ENCODE data around the gene NAALADL2. TPM values are rescaled to one million over a fixed set of nuclear protein-coding genes. Genes with fewer than 3 reads are reported as not detected.
"Not testable (repeated sequence)": the region's sequence is repeated elsewhere in the genome, so short reads cannot be mapped to it uniquely, and the experiment has no call there.

NAALADL2 gene
- total RNA-seq, 1 donor: 23.5 TPM

DNA sequence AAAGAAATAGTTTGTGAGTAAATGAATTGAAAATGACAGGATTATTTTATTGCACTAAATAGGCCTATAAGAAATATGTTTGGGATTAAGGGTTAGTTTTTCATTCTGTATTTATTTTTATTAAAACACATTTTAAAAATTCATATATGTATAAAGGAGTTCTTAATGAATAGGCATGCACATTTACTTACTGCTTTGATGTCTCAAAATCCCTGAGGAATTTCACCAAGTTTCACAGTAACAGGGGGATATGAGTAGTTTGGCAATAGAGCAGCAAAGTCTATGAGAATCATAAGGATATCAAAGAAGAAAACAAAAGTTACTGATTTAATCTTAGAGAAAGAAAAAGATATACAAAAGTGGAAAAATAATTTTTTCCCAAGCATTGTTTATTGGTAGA lies 411.7 kb downstream of the NAALADL2 start:
- Histone ChIP-seq H3K27me3 (ENCODE audit: insufficient read depth, low read length) (no peaks in the 10 kb centered on the region), H3K27ac (ENCODE audit: low read depth, low read length) (no peak overlapping the region)

DNA sequence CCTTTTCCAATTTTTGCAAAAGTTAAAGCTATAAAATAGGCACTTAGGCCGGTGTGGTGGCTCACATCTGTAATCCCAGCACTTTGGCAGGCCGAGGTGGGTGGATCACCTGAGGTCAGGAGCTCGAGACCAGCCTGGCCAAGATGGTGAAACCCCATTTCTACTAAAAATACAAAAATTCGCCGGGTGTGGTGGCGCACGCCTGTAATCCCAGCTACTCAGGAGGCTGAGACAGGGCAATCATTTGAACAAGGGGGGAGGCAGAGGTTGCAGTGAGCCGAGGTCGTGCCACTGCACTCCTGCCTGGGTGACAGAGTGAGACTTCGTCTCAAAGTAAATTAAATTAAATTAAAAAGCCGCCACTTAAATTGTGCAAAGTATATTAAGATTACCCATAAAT lies 412.3 kb downstream of the NAALADL2 start:
- H4K20me1 ChIP-seq (ENCODE audit: insufficient read depth, low read length); H2AFZ ChIP-seq (ENCODE audit: low read length); H3K9me3 ChIP-seq (ENCODE audit: low read depth, low read length); H3K27ac ChIP-seq (ENCODE audit: low read depth, low read length); H3K4me3 ChIP-seq (ENCODE audit: insufficient read depth, low read length); DNase-seq (ENCODE audit: insufficient read length, low spot score, missing footprints); H3K36me3 ChIP-seq (ENCODE audit: insufficient read depth, low read length); H3K4me2 ChIP-seq (ENCODE audit: insufficient read depth, low read length); H3K27me3 ChIP-seq (ENCODE audit: insufficient read depth, low read length); H3K79me2 ChIP-seq (ENCODE audit: insufficient read depth, low read length): not testable (repeated sequence)
- H3K4me1 ChIP-seq (ENCODE audit: insufficient read depth, low read length): peaks cover 13% of the 10 kb centered on the region

More for the DNA sequence above, 411.7 kb downstream of the NAALADL2 start:
- Histone ChIP-seq H3K79me2 (ENCODE audit: insufficient read depth, low read length) (no peaks in the 10 kb centered on the region), H2AFZ (ENCODE audit: low read length) (no peak overlapping the region), H3K4me3 (ENCODE audit: insufficient read depth, low read length) (no peak overlapping the region), H3K36me3 (ENCODE audit: insufficient read depth, low read length) (no peaks in the 10 kb centered on the region), H3K4me2 (ENCODE audit: insufficient read depth, low read length) (no peak overlapping the region), H3K9me3 (ENCODE audit: low read depth, low read length) (no peaks in the 10 kb centered on the region), H3K4me1 (ENCODE audit: insufficient read depth, low read length) (peaks cover 18% of the 10 kb centered on the region), H4K20me1 (ENCODE audit: insufficient read depth, low read length) (no peaks in the 10 kb centered on the region)
- DNase-seq (ENCODE audit: insufficient read length, low spot score, missing footprints): no peak
- TF ChIP-seq, protein P1, sequence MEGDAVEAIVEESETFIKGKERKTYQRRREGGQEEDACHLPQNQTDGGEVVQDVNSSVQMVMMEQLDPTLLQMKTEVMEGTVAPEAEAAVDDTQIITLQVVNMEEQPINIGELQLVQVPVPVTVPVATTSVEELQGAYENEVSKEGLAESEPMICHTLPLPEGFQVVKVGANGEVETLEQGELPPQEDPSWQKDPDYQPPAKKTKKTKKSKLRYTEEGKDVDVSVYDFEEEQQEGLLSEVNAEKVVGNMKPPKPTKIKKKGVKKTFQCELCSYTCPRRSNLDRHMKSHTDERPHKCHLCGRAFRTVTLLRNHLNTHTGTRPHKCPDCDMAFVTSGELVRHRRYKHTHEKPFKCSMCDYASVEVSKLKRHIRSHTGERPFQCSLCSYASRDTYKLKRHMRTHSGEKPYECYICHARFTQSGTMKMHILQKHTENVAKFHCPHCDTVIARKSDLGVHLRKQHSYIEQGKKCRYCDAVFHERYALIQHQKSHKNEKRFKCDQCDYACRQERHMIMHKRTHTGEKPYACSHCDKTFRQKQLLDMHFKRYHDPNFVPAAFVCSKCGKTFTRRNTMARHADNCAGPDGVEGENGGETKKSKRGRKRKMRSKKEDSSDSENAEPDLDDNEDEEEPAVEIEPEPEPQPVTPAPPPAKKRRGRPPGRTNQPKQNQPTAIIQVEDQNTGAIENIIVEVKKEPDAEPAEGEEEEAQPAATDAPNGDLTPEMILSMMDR (IDR thresholded peaks at IDR 0.05; ENCODE audit: extremely low read depth, low read depth, low read length): no peak

DNA sequence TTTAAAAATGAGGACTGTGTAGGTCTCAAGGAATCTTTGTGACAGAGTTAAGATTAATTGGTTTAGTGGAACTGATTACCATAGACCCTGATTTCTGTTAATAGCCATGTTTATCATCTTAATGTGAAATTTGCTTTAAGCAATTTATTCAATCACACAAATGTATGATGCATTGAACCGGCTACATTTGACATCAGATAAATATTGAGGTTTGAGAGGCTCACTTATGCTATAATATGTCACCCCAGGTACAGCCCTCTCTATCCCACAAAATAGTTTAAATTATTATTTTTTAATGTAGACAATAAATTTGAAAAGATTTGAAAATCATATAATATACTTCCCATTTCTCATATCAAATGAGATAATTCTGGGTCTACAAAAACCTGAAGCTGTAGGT lies 413.3 kb downstream of the NAALADL2 start:
- TF ChIP-seq, protein P1 (IDR thresholded peaks at IDR 0.05; ENCODE audit: extremely low read depth, low read depth, low read length): no peak
- Histone ChIP-seq H4K20me1 (ENCODE audit: insufficient read depth, low read length) (no peaks in the 10 kb centered on the region), H3K4me3 (ENCODE audit: insufficient read depth, low read length) (no peak overlapping the region), H3K27me3 (ENCODE audit: insufficient read depth, low read length) (no peaks in the 10 kb centered on the region), H3K4me2 (ENCODE audit: insufficient read depth, low read length) (no peak overlapping the region), H3K27ac (ENCODE audit: low read depth, low read length) (no peak overlapping the region), H2AFZ (ENCODE audit: low read length) (no peak overlapping the region), H3K4me1 (ENCODE audit: insufficient read depth, low read length) (peaks cover 4% of the 10 kb centered on the region), H3K9me3 (ENCODE audit: low read depth, low read length) (no peaks in the 10 kb centered on the region), H3K36me3 (ENCODE audit: insufficient read depth, low read length) (no peaks in the 10 kb centered on the region), H3K79me2 (ENCODE audit: insufficient read depth, low read length) (no peaks in the 10 kb centered on the region)
- DNase-seq (ENCODE audit: insufficient read length, low spot score, missing footprints): no peak

DNA sequence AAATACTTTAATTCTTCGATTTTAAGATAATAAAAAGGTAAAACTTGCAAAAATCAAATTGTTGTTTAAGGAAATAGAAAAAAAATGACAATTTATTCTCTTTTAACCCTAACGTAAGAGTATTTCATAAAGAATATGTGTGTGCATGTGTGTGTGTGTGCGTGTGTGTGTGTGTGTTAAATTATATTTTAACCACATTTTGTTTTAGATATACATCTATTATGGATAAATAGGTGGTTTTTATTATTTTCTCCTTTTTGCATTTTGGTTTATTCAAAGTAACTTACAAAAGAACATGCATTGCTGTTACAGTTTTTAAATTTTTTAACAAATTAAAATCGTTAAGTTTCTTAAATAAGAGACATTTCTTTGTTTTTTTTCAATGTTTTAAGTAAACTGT lies 414.4 kb downstream of the NAALADL2 start:
- Histone ChIP-seq H3K4me3 (ENCODE audit: insufficient read depth, low read length) (no peak overlapping the region), H3K4me1 (ENCODE audit: insufficient read depth, low read length) (no peaks in the 10 kb centered on the region), H3K4me2 (ENCODE audit: insufficient read depth, low read length) (no peak overlapping the region), H3K27ac (ENCODE audit: low read depth, low read length) (no peak overlapping the region), H2AFZ (ENCODE audit: low read length) (no peak overlapping the region), H3K79me2 (ENCODE audit: insufficient read depth, low read length) (no peaks in the 10 kb centered on the region), H3K9me3 (ENCODE audit: low read depth, low read length) (no peaks in the 10 kb centered on the region), H4K20me1 (ENCODE audit: insufficient read depth, low read length) (no peaks in the 10 kb centered on the region), H3K27me3 (ENCODE audit: insufficient read depth, low read length) (no peaks in the 10 kb centered on the region), H3K36me3 (ENCODE audit: insufficient read depth, low read length) (no peaks in the 10 kb centered on the region)
- TF ChIP-seq, protein P1 (IDR thresholded peaks at IDR 0.05; ENCODE audit: extremely low read depth, low read depth, low read length): no peak
- DNase-seq (ENCODE audit: insufficient read length, low spot score, missing footprints): no peak

Data from osteoblast (primary cell).